ENCODE measurements around the gene MACC1.

Gene MACC1

DNA sequence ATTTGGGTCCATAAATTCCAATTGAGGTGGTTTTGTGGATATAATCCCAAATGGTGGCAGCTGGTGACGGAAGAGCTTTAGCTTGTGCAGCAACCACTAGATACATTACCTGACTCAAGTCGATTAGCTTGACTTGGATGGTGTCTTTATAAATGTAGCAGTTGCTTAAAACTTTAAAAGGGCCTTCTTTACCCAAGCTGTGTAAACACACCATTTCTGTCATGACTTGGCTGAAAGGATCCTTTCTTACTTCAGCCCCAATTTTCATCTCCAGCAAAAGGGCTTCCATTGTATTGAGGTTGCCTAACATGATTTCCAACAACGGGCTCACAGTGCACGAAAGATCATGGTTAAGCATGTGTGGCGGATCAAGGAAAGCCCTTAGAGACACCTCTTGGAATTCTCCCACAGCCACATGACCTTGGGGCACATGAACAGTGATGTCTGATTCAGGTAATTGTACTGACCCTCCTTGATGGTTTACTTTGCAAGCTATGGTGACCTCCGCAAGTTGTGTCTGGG, 57.9 kb downstream of the MACC1 start:
- Mint-ChIP-seq H3K4me3 (no peak overlapping the region), H3K27me3 (no peaks in the 10 kb centered on the region), H3K9me3 (no peaks in the 10 kb centered on the region), H3K4me1 (peaks cover 3% of the 10 kb centered on the region), H3K27ac (peak overlapping the region; percentile 31), H3K36me3 (peaks cover 5% of the 10 kb centered on the region)
- ATAC-seq (ENCODE audit: low read depth): no peak
- no peak for DNase-seq (ENCODE audit: low spot score in 2 of 2)

DNA sequence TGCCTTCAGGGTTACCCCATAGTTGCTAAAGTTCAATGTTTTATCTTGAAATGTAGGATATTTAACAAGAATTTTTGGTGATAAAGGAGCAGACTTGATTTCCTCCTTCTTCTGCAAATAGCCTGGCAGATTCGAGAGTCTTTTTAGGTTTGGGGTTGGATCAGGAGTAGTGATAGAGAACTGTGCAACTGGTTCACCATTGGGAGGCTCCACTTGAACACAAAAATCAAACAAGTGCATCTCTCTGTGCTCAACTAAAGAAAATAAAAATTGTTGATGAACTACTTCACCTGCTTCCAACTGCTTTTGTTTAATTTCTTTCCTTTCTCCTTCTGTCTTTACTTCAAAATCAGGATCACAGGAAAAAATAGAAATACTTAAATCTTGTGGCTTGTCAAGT, 58.5 kb downstream of the MACC1 start:
- Mint-ChIP-seq H3K27me3 (no peaks in the 10 kb centered on the region), H3K9me3 (no peaks in the 10 kb centered on the region), H3K27ac (peak overlapping the region; percentile 31), H3K4me3 (no peak overlapping the region), H3K4me1 (peaks cover 3% of the 10 kb centered on the region), H3K36me3 (peaks cover 7% of the 10 kb centered on the region)
- peak in 1 of 2 donors; percentile 9 for DNase-seq (ENCODE audit: low spot score in 2 of 2)
- ATAC-seq (ENCODE audit: low read depth): peak; percentile 59

- Mint-ChIP-seq H3K4me1 (peaks cover 3% of the 10 kb centered on the region), H3K27ac (no peak overlapping the region), H3K4me3 (no peak overlapping the region), H3K9me3 (no peaks in the 10 kb centered on the region), H3K27me3 (no peaks in the 10 kb centered on the region), H3K36me3 (peaks cover 10% of the 10 kb centered on the region)
- no peak for DNase-seq (ENCODE audit: low spot score in 2 of 2)
- no peak for ATAC-seq (ENCODE audit: low read depth)
These were observed 59.7 kb downstream of the MACC1 start for GRCh38 chr7:20157456-20157855.

GRCh38 chr7:20153999-20154398, 63.2 kb downstream of the MACC1 start:
- H3K4me3 Mint-ChIP-seq: no peak overlapping the region
- H3K36me3 Mint-ChIP-seq: peaks cover 7% of the 10 kb centered on the region
- H3K9me3 Mint-ChIP-seq: no peaks in the 10 kb centered on the region
- no peak overlapping the region for H3K27ac Mint-ChIP-seq
- DNase-seq (ENCODE audit: low spot score in 2 of 2): no peak
- ATAC-seq (ENCODE audit: low read depth): no peak
- H3K27me3 Mint-ChIP-seq: no peaks in the 10 kb centered on the region
- peaks cover 10% of the 10 kb centered on the region for H3K4me1 Mint-ChIP-seq

DNA sequence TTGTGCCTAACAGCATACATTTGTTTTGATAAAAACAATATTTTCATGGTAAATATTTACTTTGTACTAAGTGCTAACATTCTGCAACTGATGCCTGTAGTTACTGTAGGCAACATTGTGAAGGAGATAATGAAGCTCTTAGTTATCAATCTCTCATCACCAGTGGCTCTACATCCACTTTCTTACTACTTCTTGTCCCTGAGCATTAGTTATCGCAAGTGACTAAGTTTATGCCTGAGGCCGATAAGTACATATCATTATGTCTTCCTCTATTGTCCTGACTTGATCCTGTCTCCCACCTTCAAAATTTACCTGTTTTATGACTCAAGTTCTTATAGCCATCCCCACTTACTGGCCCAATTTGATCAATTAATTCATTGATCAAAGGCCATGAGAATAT, 63.6 kb downstream of the MACC1 start:
- Mint-ChIP-seq H3K4me3 (no peak overlapping the region), H3K36me3 (peaks cover 7% of the 10 kb centered on the region), H3K4me1 (peaks cover 9% of the 10 kb centered on the region), H3K27ac (no peak overlapping the region), H3K9me3 (no peaks in the 10 kb centered on the region), H3K27me3 (no peaks in the 10 kb centered on the region)
- ATAC-seq (ENCODE audit: low read depth) (no peak), DNase-seq (ENCODE audit: low spot score in 2 of 2) (no peak)

DNA sequence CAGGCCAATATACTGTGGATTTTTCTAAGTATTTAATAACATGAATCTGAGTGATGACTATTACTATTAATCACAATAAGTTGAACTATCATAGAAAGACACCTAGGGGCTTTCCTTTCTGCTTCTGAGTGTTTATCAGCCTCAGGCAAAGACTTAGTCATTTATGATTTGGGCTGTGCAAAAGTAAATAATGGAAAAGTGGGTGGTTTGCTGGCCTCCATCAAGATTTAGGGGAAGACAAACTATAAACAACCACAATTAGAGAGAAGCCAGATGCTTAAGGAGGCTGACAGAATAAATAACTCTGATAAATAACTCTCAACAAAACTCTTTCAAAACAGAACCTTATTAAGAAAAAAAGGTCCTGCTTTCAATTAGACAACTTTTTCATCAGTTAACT, 64.7 kb downstream of the MACC1 start:
- DNase-seq (ENCODE audit: low spot score in 2 of 2): no peak
- no peak overlapping the region for H3K27ac Mint-ChIP-seq
- H3K4me1 Mint-ChIP-seq: peaks cover 7% of the 10 kb centered on the region
- H3K27me3 Mint-ChIP-seq: no peaks in the 10 kb centered on the region
- no peak for ATAC-seq (ENCODE audit: low read depth)
- peaks cover 5% of the 10 kb centered on the region for H3K36me3 Mint-ChIP-seq
- no peak overlapping the region for H3K4me3 Mint-ChIP-seq
- H3K9me3 Mint-ChIP-seq: no peaks in the 10 kb centered on the region

- Mint-ChIP-seq H3K27ac (no peak overlapping the region), H3K9me3 (no peaks in the 10 kb centered on the region), H3K4me1 (peaks cover 7% of the 10 kb centered on the region), H3K27me3 (no peaks in the 10 kb centered on the region), H3K36me3 (peaks cover 5% of the 10 kb centered on the region), H3K4me3 (no peak overlapping the region)
- no peak for DNase-seq (ENCODE audit: low spot score in 2 of 2)
- ATAC-seq (ENCODE audit: low read depth): no peak
These were observed 65.3 kb downstream of the MACC1 start for GRCh38 chr7:20151708-20152456.

GRCh38 chr7:20146451-20146850, 70.7 kb downstream of the MACC1 start:
- no peak for DNase-seq (ENCODE audit: low spot score in 2 of 2)
- ATAC-seq (ENCODE audit: low read depth): no peak
- peaks cover 13% of the 10 kb centered on the region for H3K36me3 Mint-ChIP-seq
- no peaks in the 10 kb centered on the region for H3K9me3 Mint-ChIP-seq
- H3K4me3 Mint-ChIP-seq: no peak overlapping the region
- no peaks in the 10 kb centered on the region for H3K27me3 Mint-ChIP-seq
- H3K4me1 Mint-ChIP-seq: peaks cover 7% of the 10 kb centered on the region
- no peak overlapping the region for H3K27ac Mint-ChIP-seq

- ATAC-seq (ENCODE audit: low read depth): no peak
- Mint-ChIP-seq H3K9me3 (no peaks in the 10 kb centered on the region), H3K36me3 (peaks cover 16% of the 10 kb centered on the region), H3K27me3 (no peaks in the 10 kb centered on the region), H3K27ac (no peak overlapping the region), H3K4me1 (peaks cover 3% of the 10 kb centered on the region), H3K4me3 (no peak overlapping the region)
- DNase-seq (ENCODE audit: low spot score in 2 of 2): no peak
These were observed 72.4 kb downstream of the MACC1 start for GRCh38 chr7:20144801-20145200.

GRCh38 chr7:20141666-20142065, 75.5 kb downstream of the MACC1 start:
- no peak overlapping the region for H3K4me3 Mint-ChIP-seq
- H3K9me3 Mint-ChIP-seq: no peaks in the 10 kb centered on the region
- peaks cover 16% of the 10 kb centered on the region for H3K36me3 Mint-ChIP-seq
- no peaks in the 10 kb centered on the region for H3K27me3 Mint-ChIP-seq
- H3K4me1 Mint-ChIP-seq: peaks cover 3% of the 10 kb centered on the region
- no peak for DNase-seq (ENCODE audit: low spot score in 2 of 2)
- no peak for ATAC-seq (ENCODE audit: low read depth)
- no peak overlapping the region for H3K27ac Mint-ChIP-seq

GRCh38 chr7:20141002-20141345, 76.2 kb downstream of the MACC1 start:
- no peak for ATAC-seq (ENCODE audit: low read depth)
- Mint-ChIP-seq H3K27me3 (no peaks in the 10 kb centered on the region), H3K4me1 (peaks cover 3% of the 10 kb centered on the region), H3K36me3 (peaks cover 16% of the 10 kb centered on the region), H3K9me3 (no peaks in the 10 kb centered on the region), H3K4me3 (no peak overlapping the region), H3K27ac (peak overlapping the region; percentile 13)
- DNase-seq (ENCODE audit: low spot score in 2 of 2): no peak

- peaks cover 15% of the 10 kb centered on the region for H3K36me3 Mint-ChIP-seq
- no peak for DNase-seq (ENCODE audit: low spot score in 2 of 2)
- ATAC-seq (ENCODE audit: low read depth): no peak
- H3K4me1 Mint-ChIP-seq: peaks cover 3% of the 10 kb centered on the region
- no peak overlapping the region for H3K4me3 Mint-ChIP-seq
- H3K9me3 Mint-ChIP-seq: no peaks in the 10 kb centered on the region
- H3K27me3 Mint-ChIP-seq: no peaks in the 10 kb centered on the region
- peak overlapping the region; percentile 13 for H3K27ac Mint-ChIP-seq
These were observed 76.7 kb downstream of the MACC1 start for GRCh38 chr7:20140291-20141001.

- ATAC-seq (ENCODE audit: low read depth): no peak
- H3K4me1 Mint-ChIP-seq: peaks cover 3% of the 10 kb centered on the region
- no peaks in the 10 kb centered on the region for H3K27me3 Mint-ChIP-seq
- DNase-seq (ENCODE audit: low spot score in 2 of 2): no peak
- no peak overlapping the region for H3K4me3 Mint-ChIP-seq
- no peaks in the 10 kb centered on the region for H3K9me3 Mint-ChIP-seq
- no peak overlapping the region for H3K27ac Mint-ChIP-seq
- peaks cover 3% of the 10 kb centered on the region for H3K36me3 Mint-ChIP-seq
These were observed 80.5 kb downstream of the MACC1 start for GRCh38 chr7:20136647-20137046.

GRCh38 chr7:20133803-20134202, 83.4 kb downstream of the MACC1 start:
- Mint-ChIP-seq H3K27me3 (no peaks in the 10 kb centered on the region), H3K4me3 (no peak overlapping the region), H3K9me3 (no peaks in the 10 kb centered on the region), H3K36me3 (no peaks in the 10 kb centered on the region), H3K27ac (no peak overlapping the region), H3K4me1 (no peaks in the 10 kb centered on the region)
- ATAC-seq (ENCODE audit: low read depth): no peak
- DNase-seq (ENCODE audit: low spot score in 2 of 2): no peak

All from memory B cell (primary cell).